SKM-1 treated with dmso at 0.1 percent for 144 hours (cell line): ENCODE measurements around the gene KCNQ5.

Experiments
- DNase-seq: peaks from one replicate; lab custom pipeline; 2025; ENCODE audit not compliant: unreplicated experiment; lab: John Stamatoyannopoulos, UW

Gene KCNQ5

DNA sequence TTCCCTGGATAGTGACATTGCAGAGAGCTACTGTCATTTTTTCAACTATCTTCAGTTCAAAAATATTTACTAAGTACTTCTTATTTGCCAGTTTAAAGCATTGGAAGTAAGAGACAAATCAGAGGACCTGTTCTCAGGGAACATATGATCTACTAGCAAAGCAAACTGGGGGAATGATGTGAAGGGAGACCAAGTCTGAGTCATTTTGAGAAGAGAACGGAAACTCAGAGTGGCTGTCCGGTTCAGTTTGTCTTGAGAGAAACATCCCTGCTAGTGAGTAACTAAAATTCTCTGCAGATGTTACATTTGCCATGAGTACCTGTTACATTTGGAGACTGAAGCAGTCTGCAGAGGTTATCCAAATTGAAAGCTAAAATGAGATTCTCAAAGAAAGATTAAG, 118.3 kb downstream of the KCNQ5 start:
- DNase-seq = no peak

DNA sequence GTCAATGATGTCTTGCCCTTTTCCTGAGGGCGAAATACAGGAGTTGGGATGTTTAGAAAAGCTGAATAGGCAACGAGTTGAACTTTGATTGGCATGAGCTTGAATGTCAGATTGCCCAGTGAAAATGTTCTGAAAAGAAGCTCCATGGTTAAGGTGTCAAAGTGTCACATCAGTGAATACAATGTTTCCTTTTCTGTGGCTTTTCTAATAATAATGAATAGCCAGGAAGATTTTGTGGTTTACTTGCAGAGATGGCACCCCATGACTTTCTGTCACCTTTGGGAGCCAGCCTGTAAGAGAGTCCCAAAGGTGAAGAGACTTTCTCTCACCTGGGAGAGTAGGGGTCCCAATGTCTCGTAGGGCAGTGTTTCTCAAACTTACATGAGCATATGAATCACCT, 119.2 kb downstream of the KCNQ5 start:
- no peak for DNase-seq

DNA sequence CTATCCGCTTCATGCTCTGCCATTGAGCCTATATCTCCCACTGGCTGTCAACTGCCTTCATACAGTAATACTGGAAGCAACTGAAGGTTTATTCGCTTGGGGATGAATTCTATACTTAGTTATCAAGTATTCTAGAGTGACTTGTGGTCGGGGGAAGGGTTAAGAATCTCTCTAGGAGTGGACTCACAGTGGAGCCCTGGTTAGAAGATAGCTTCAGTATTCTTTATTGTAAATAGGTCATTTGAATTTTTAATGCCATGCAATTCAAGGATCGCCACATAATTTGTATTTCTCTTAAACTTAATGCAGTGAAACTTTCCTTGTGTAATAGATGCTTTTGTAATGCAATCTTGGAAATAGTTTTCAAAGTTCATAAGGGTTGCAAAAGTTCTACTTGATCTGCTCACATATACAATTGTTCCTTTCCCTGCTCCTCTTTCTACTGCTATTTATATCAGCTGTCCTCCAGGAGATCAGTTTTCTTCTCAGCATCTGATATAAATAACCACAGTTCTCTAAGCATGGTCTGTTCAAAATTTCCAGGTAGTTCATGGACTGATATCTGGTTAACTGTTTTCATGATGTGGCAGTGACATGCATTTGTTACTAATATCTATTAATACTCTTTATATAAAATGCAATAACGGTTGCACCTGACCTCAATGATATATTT, 120.3 kb downstream of the KCNQ5 start:
- no peak for DNase-seq

DNA sequence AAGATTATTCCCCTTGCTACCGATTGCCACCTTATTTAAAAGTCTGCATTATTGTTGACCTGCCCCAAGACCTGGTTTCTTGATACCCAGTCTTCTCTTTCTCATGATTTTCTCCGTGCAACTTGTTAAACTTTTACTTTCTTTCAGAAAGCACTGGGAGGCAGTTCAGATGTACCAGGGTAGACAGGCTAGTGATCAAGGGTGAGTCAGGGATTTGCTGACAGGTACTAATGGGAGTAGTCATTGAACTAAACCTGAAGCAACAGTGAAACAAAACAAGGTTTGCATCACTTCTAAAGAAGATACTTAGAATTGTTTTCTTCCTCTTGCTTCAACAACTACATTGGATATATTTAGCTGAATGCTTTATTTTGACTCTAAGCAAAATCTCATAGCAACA, 124.4 kb downstream of the KCNQ5 start:
- DNase-seq = no peak

DNA sequence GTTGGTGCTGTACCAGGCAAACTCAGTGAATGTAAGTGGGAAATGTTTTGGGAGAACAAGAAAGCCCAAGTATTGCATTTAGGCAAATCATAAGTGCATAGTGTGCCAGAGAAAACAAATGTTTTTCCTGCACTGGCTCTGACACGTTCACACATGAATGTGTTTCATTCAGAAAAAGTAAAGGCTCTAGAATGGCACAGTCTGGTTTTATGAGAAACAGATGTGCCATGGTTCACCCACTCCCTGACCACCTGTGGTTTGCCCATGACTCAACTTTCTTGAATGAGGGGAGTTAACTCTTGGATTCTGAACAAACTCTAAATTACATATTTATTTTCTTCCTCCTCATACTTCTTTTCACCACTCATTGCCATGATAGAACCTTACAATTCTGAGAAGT, 126.9 kb downstream of the KCNQ5 start:
- no peak for DNase-seq

DNA sequence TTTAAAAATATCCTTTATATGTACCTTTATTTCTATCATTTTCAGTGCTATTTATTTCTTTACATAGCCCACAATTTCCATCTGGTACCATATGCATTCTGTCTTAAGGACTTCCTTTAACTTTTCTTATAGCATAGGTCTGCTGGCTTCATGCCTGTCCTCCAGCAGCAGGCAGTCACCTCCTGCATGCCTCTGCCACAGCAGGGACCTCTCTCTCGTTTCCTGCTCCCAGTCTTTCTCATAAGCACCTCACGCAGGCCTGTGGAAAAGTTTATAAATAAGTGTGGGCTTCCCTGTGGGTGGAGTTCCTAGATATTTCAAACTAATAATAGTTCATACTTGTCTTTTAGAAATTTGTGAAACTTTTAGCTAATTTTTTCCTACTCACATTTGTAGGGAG, 133.9 kb downstream of the KCNQ5 start:
- DNase-seq = no peak

DNA sequence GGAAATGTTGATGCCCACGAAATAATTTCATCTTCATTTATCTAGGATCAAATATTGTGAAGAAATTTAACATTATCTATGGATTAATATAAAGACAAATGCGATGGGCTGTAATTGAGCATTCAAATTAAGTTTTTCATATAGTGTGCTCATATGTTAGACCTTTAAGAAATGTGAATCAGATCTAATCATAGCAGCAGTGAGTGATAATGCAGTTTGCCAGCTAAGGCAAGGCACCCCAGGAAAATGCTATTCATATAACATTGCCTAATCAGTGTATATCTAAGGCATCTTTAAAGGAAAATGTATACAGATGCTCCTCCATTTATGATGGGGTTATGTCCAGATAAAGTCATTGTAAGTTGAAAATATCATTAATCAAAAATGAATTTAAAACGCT, 135.2 kb downstream of the KCNQ5 start:
- no peak for DNase-seq

DNA sequence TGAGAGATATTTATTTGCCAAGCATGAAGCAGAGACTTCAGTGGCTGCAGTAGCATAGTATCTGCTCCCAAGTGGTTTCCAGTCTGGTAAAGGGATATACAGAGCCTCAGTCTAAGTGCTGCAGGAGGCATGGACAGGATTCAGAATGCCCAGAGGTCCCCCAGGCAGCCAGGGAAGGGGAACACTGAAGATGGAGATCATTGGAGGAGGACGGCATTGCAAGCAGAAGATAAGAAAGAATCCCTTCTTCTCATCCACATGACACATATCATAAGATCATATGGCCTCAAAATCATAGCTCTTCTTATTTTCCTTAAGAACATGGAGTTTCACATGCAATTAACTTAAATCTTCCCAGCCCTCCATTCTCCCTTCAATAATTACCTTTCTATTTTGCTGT, 136.1 kb downstream of the KCNQ5 start:
- DNase-seq = no peak

DNA sequence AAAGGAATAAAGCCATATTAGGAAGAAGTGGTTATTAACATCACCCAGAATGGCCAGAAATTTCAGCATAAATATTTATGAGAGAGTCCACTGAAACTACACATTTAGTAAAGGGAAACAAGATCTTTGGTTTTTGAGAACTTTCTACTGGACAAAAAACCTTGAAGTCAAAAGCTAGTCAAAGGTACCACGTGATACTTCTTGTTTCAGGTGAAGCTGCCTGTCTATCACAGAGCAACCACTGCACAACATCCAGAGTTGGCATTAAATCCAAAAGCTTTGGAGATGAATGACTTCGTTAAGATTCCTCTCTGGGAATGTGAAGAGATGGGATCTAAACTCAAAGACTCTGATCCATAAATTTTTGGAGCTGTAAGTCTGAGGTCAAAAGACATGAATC, 137.0 kb downstream of the KCNQ5 start:
- DNase-seq = no peak

DNA sequence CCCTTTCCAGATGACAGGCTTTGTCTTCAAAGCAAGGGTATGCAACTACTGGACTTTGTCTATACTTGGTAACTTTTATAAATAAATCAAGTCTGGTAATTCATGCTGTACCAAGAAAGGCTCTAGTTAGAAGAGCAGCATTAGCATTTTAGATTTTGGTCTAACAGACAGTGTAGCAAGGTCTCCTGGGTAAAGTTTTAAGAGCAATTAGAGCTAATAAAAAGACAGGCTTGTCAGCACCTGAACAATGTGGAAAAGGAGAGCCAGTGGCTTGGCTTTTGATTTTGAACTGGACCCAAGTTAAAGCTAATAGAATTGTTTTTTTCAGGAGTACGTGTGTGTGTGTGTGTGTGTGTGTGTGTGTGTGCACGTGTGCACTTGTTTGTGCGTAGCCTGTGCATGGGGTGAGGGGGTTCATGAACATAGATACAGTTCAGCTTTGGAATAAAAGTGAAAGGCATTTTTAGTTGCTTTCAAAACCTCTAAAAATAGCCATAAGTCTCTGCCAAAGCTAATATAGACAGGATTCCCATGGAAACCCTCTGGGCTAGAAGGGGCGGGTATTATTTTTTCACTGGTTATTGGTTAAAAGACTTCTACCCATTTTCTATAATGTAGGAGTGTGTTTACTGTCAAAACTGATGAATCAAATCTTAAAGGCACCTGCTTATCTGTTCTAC, 138.4 kb downstream of the KCNQ5 start:
- no peak for DNase-seq

DNA sequence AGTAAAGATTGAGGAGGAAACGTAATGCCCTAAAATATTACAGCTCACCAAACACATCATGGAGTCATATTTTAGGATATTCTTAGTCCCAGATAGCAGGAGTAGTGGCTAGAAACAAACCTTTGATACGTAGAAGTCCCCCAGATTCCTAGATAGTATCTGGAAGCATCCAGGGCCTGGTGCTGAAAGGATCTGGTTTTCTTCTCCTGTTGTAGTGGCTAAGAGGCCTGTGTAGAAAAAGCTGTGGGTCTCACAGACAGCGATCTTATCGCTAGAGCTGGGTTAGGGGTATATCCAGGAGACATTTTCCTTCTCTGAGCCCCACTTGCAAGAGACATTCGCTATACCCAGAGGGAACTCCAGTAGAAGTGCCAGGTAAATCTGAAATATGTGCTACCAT, 139.9 kb downstream of the KCNQ5 start:
- DNase-seq = no peak

DNA sequence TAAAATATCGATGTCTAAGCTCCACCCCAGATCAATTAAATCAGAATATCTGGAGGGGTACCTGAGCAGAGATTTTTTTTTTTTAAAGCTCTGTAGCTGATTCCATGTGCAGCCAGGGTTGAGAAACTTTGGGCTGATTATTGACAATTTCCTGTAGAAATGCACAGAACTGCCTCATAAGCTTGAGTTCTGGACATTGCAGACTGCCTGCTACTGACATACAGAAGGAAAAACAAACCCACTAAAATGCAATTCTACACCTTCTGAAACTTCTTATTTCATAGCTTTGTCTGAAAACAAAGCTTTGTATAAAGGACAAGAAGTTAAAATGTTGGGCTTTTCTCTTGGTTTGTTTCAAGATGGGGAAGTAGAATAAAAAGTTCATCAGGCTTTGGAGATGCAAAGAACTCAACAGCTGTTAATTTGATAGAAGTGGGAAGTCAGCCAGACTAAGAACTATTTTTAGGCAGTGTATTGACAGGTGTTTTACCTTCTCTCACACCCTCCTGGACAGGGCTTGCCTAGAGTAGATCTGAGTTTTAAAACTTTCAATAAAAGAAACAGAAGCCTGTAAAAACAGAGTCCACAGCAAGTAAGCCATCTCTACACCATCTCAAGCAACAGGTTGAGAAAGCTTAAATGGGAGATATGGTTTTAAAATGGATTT, 147.7 kb downstream of the KCNQ5 start:
- DNase-seq = no peak

DNA sequence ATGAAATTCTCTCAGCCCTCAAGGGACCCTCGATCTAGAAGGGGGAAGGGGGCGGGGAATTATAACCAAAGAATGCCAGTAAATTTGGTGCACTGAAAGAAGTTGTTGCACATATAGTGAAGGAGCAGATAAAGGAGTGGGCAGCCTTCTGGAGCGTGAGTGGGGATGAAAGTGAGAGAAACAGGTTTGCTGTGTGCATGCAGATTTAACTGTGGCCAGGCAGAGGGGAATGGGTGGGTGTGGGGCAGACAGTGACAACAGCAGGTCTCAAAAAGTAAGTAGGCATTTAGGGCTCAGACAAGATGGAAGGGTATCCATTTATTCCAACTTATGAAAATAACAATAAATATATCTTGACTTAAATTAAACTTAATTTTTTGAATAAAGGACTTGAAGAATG, 149.1 kb downstream of the KCNQ5 start:
- no peak for DNase-seq

DNA sequence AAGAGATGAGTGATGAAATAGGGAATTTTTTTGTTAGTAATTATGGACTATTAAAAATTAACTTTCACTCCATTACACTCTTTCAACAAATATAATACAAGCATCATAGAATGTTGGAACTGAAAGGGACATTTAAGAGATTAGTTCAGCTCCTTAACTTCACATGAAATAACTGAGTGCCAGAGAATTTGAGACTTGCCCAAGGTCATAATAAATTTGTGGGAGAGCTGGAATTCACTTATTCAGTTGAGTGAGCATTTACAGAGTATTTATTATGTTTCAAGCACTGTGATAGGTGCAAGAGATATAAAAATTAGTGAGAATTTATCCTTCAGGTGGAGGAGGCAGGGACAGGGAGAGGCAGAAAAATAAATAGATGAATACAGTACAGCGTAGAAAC, 154.6 kb downstream of the KCNQ5 start:
- no peak for DNase-seq

DNA sequence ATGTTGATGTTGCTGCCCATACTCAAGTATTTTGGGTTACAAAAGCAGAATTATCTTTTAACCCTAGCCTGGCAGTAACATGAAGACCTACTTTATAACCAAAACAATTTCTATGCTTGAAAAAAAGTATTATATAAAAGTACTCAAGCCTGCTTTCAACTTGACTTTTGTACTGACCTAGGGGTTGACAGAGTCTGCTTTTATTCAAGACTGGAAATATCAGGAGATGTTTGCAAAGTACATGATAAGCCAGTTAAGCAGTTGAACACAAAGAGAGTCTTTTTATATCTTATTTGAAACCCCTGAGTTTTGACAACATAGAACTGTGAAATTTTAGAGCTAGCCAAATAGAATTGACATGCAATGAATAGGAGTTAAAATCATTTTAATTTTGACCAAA, 159.8 kb downstream of the KCNQ5 start:
- DNase-seq = no peak

DNA sequence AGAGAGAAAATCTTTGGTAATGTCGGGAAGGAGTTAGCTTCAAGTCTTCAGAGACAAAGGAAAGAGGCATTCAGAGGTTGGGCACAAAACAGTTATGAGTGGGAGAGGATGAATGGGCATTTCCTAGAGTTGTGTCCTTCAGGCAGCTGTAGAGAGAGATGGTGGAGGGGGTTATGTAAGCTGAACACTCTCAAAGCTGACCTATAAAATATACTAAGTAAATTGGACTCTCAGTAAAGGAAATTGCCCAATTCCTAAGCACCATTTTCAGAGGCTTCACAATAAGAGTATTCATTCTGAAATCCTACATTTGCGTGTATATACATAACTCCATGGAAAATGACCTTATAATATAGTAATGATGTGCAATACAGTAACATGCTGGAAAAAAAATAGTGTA, 161.2 kb downstream of the KCNQ5 start:
- no peak for DNase-seq

DNA sequence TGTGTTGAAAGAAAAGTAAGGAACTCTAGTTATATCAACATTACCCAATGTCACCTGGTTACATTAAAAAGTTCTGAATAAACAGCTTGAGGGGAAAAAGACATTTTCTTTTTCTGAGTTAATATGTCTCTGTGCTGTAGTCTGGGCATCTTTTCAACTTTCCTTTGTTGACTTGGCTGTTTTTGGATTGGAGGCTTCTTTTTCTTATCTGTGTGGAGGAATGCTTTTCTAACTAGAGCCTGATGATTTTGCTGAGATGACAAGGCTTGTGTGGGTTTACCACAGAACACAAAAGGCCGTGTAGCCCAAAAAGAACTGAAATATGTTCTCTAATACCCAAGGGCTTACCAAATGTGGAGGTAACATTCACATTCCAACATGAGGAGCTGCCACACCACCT, 161.8 kb downstream of the KCNQ5 start:
- DNase-seq = no peak

DNA sequence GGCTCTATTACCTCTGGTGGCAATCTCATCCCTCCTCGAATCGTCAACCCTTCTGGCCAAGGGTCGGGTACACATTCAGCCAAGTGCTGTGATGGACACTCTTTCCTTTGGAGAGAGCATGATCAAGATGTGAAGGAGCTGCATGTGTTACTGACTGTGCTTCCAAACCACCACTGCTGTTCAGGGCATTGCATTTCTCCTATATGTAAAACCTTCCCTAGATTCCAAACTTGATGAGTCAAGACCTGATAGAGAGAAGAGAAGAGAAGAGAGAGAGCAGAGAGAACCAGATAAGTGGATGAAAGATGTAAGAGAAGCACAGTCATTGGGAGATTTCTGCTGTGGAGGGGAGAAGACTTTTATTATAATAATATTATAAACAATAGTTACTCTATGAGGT, 162.2 kb downstream of the KCNQ5 start:
- DNase-seq = no peak

DNA sequence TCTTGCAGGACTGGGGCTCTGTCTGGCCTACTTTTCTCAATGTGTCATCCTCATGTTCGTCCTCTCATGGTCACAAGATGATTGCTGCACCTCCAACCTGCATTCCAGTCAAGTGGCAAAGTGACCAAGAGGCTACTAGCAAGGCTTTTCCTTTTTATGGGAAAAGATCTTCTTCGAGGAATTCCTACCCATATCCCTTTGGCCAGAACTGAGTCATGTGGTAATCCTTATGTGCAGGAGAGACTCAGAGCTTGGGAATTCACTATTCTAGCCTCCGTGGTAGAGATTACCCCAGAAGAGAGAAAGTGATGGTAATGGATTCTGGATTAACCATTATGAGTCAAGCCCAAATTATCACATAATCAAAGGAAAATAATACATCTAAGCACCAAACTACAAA, 162.7 kb downstream of the KCNQ5 start:
- no peak for DNase-seq

DNA sequence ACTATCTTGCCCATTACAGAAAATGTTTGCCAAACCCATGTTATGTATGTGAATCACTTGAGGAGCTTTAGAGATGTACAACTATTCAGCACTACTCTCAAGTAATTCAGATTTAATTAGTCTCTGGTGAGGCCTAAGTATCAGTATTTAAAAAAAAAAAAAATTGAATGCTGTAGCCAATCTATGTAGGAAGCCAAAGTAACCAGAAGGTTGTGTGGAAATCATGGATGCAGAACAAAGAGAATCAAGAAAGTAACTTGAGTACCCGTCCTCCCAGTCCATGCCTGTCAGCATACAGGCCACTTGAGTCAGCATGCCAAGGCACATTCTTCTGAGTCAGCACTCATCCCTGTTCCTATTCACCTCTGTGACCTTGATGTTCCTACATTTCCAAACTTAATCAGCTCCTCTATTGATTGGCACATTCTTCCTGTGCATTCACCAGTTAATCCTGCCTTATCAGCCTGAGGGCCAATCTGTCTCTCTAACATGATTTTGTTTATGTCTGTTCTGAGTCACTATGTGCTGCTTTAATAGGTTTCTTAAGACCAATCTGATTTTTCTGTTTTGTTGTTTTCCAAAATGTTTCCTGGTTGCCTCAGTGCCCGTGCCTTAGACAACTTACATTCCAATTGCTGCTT, 165.6 kb downstream of the KCNQ5 start:
- DNase-seq = no peak

DNA sequence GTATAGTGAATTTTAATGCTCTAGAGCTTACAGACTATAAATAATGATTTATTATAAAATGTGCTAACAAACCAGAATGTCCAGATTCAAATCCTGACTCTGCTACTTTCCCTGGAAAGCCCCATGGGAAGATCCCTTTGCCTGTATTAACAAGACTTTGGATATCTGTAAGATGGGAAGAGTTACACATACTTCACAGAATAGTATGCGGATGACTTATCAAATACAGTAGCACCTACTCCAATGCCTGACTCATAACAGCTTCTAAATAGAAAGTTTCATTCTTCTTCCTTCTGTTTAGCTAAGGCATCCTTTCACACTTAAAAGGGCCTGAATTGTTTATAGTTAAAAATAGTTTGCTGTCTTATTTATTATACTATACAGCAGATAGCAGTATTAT, 166.3 kb downstream of the KCNQ5 start:
- DNase-seq = no peak

DNA sequence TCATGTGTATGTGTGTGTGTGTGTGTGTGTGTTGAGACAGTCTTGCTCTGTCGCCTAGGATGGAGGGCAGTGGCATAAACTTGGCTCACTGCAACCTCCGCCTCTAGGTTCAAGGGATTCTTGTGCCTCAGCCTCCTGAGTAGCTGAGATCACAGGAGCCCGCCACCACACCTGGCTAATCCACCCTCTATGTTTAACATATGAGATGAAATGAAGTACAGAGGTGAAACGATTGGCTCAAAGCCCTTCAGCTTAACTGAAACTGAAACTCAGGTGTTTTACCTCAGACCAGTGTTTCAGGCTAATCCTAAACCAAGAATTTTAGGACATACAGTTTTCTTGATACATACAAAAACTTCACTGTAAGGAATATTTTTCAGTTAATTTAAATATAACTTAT, 167.3 kb downstream of the KCNQ5 start:
- DNase-seq = no peak
